ENCODE measurements around the gene LAMC1. TPM values are rescaled to one million over a fixed set of nuclear protein-coding genes. Genes with fewer than 3 reads are reported as not detected.

LAMC1 gene
- total and polyA plus RNA-seq, 2 of the 4 experiments (the other 2 are of a cell fraction): 249 to 394 TPM

- Histone ChIP-seq H3K14ac (replicated peaks; ENCODE audit: low read depth, low read length) (no peak overlapping the region), H2AK5ac (ENCODE audit: low read depth, low read length) (no peak overlapping the region), H3K18ac (ENCODE audit: low read depth, low read length) (no peak overlapping the region), H3K36me3 (ENCODE audit: control insufficient read depth, insufficient read depth, low read length) (no peaks in the 10 kb centered on the region), H4K20me1 (ENCODE audit: insufficient read depth, low read length) (no peaks in the 10 kb centered on the region), H3K27ac (ENCODE audit: insufficient read depth, low read length) (no peak overlapping the region), H3K4me1 (ENCODE audit: control insufficient read depth, insufficient read depth, low read length) (no peaks in the 10 kb centered on the region), H4K5ac (ENCODE audit: low read depth, low read length) (no peak overlapping the region), H3K27me3 (ENCODE audit: control insufficient read depth, insufficient read depth, low read length) (no peaks in the 10 kb centered on the region), H2BK120ac (ENCODE audit: low read depth, low read length) (no peak overlapping the region), H2BK15ac (ENCODE audit: low read depth, low read length) (no peak overlapping the region), H2AFZ (replicated peaks; ENCODE audit: low read length, poor library complexity) (no peak overlapping the region), H3K56ac (ENCODE audit: extremely low read depth, insufficient read depth, low read length) (no peak overlapping the region), H3K79me1 (ENCODE audit: low read depth in 1 of 2, low read length in 2 of 2) (no peaks in the 10 kb centered on the region), H3K4me2 (ENCODE audit: low read depth, low read length) (no peak overlapping the region), H3K4ac (ENCODE audit: low read depth, low read length) (no peak overlapping the region), H3K23ac (ENCODE audit: low read depth, low read length) (no peak overlapping the region), H2BK5ac (ENCODE audit: low read depth, low read length, poor library complexity, severe bottlenecking) (no peak overlapping the region), H4K8ac (ENCODE audit: low read depth in 2 of 2, low read length in 2 of 2) (no peak overlapping the region), H3K9ac (ENCODE audit: low read depth, low read length) (no peak overlapping the region), H2AK9ac (replicated peaks; ENCODE audit: low read depth, low read length, poor library complexity) (no peak overlapping the region), H4K91ac (ENCODE audit: insufficient read depth, low read depth, low read length) (no peak overlapping the region), H2BK20ac (ENCODE audit: low read depth, low read length) (no peak overlapping the region), H3K9me3 (ENCODE audit: control insufficient read depth, insufficient read depth, low read length) (no peaks in the 10 kb centered on the region), H3K4me3 (ENCODE audit: insufficient read depth, low read depth, low read length) (no peak overlapping the region), H3K9me1 (ENCODE audit: insufficient read depth, low read length) (no peaks in the 10 kb centered on the region)
- no CpG with 5 or more reads among the region's 1 CpG for whole genome bisulfite sequencing, 2 experiments (ENCODE audit: extremely low coverage in 2 of 2, insufficient read length in 1 of 2)
- no peak for TF ChIP-seq BHLHE40 (IDR thresholded peaks at IDR 0.05; ENCODE audit: low read depth, low read length)
- TF ChIP-seq MXI1 (IDR thresholded peaks at IDR 0.05; ENCODE audit: borderline replicate concordance, low read depth, low read length): no peak
- no peak for TF ChIP-seq POLR2A (IDR thresholded peaks at IDR 0.05; ENCODE audit: low read depth, low read length)
- in situ Hi-C loops (cut with MboI; ENCODE audit: low sequenced_read_pairs): no loop called here
- dilution Hi-C loops (cut with HindIII; ENCODE audit: low sequenced_read_pairs, unreplicated experiment): no loop called here
- ATAC-seq (ENCODE audit: low read depth): no peak
- ChIA-PET CTCF (interaction anchor here (0.6 kb wide), 1 partner anchor 15 kb away, joined by 3 read pairs; no protein-coding TSS in a partner anchor), POLR2A (ENCODE audit: unreplicated experiment) (no interaction called here)
- intact Hi-C loops (cut with micrococcal nuclease): no loop called here
- DNase-seq: no peak
- no TSS peak for BruUV-seq (replicated peaks)
These were observed 38.6 kb upstream of the LAMC1 start for GRCh38 chr1:182984621-182985020.

All from IMR-90 (cell line).